ENCODE data around the gene AQP1. TPM values are rescaled to one million over a fixed set of nuclear protein-coding genes. Genes with fewer than 3 reads are reported as not detected.
A peak's percentile ranks its signal among the peaks of the same experiment; 100 is the strongest.

The AQP1 gene
- polyA plus RNA-seq, 3 donors = 201 to 251 (median 206) TPM

DNA sequence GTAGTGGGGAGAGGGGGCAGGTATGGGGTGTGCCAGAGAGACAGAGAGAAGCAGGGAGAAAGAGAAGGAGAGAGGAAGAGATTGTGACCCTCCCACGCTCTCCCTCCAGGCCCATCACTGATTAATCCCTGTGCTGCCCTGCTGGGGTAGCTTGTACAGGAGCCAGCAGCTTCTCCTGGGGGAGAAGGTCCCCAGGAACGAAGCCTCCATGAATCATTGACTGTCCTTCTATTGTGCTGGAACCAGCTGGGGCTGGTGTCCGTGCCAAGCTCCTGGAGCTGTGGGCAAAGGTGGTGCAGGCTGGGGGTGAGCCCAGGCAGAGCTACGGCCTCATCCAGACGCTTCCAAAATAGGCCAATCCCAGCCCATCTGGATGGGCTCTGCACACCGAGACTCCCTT is 20.9 kb downstream of the AQP1 start:
- no peak for DNase-seq

DNA sequence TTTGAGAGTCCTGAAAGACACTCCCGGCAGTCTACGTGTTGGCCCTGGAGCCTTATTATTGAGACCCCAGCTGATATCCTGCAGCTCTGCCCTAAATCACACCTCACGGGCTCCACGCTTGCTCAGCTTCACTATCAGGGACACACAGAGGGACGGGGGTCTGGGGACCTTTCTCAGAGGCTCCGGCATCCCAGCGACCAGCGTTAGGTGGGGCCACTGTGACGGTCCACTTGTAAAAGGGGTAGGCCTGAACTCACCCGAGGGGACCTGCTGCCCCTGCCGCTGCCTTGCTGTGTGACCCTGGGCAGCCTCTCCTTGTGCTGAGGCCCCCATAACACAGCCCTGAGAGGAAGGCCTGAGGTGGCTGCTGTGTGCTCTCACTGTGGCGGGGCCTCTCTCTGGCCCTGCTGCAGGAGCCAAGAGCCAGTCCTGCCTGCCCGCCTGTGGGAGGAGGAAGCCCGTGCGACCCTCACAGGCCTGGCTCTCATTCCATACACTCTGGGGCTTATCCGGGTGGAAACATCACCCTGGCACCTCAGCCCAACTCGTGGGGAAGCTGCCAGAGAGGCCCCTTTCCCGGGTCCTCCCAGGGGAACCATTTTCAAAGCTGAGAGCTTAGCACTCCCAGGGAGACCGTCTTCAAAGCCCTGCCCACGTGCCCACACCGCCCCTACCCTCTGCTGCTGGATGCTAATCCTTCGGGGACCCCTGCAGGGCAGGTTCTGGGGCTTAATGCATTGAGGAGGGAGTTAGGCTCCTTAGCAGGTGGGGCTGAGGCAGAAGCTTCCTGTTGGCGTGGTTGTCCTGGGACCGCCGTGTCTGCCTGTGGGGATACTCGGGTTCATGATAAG is 21.7 kb downstream of the AQP1 start:
- DNase-seq = no peak

DNA sequence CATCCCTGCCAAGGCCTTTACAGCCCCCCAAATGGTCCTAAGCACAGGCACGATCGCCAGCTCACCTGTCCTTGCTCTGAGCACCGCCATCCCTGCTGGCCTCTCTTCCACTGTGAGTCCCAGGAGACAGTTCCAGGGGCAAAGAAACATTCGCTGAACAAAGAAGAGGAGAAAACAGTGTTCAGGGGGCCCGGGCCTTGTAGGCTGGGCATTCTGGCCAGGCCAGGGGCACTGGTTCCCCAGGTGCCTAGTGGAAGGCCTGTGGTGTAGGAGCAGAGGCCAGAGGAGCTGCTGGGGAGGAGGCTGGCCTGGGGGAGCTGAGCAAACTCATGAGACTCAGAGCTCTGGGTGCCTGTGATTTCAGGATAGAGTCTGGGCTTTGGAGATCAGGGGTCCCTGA is 22.6 kb downstream of the AQP1 start:
- DNase-seq = no peak

DNA sequence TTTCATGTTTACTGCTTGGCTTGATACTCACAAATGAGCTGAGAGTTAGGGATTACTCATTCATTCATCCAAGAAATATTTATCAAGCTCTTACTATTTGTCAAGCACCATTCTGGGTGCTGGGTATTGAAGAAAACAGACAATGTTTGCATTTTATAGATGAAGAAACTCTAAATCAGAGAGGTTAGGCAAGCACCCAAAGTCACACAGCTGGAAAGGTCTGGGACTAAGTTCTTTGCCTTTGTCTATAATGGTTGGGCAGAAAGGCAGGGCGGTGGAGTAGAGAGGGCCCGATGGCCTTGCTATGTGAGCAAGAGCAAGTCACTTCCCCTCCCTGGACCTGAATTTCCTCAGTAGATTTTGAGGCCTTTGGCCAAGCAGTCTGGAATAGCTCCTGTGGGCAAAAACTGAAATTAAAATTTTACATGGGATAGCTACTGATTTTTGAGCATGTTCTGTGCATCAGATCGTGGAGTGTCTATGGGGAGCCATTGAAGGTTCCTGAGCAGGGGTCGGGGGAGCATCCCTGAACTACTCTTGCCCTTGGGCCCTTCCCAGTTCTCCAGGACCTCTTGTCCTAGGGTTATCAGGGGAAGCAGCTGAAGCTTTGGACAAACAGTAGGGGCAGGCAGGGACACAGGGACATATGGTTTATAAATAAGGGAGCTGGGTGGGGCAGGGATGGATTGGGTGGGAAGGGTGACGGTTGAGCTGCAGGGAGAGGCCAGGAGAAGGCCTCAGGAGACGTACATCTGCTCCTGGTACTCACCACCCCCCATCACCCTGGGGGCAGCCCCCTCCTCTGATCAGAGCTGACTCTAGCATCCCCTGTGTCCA is 23.3 kb downstream of the AQP1 start:
- no peak for DNase-seq

GRCh38 chr7:30935569-30935877 is 23.9 kb downstream of the AQP1 start:
- DNase-seq = no peak

DNA sequence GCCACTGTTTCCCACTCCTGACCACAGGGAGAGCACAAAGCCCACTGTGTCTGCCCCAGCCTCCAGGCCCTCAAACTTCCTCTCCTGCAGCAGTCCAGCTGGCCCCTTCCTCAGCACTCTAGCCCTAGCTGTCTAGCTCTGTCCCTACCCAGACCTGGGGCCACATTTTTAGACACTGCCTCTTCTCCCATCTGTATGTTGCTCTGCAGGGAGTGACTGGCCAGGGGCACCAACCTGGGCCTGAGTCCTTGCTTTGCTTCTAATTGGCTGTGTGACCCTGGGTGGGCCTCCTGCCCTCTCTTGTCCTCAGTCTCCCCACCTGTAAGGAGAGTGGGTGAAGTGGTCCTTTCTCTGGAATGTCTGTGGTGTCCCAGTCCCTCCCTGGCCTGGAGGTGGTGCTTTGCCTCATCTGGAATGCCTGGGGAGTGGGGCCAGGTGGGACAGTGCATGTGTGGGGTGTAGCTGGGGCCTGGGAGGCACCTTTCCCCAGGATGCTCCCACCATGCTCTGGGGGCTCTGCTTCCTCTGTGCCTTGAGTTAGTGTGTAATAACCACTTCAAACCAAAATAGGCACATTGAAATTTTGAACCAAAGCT is 25.1 kb downstream of the AQP1 start:
- no peak for DNase-seq

DNA sequence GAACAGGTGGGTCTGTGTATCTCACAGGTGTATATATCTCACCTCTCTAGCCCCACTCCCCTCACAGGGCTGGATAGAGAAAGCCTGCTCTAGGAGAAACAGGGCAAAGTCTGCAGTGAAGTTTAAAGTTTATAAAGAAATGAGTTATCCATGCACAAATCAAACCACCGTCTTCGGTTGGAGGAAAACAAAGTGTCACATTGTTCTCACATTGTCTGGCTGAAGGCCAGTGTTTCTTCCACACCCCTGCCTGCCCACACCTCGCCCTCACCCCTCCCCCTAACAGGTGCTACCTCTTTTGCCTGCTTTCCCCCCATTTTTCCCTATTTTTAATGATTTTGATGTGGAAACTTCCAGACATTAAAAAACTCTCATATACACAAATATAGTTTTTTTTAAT is 25.8 kb downstream of the AQP1 start:
- no peak for DNase-seq

DNA sequence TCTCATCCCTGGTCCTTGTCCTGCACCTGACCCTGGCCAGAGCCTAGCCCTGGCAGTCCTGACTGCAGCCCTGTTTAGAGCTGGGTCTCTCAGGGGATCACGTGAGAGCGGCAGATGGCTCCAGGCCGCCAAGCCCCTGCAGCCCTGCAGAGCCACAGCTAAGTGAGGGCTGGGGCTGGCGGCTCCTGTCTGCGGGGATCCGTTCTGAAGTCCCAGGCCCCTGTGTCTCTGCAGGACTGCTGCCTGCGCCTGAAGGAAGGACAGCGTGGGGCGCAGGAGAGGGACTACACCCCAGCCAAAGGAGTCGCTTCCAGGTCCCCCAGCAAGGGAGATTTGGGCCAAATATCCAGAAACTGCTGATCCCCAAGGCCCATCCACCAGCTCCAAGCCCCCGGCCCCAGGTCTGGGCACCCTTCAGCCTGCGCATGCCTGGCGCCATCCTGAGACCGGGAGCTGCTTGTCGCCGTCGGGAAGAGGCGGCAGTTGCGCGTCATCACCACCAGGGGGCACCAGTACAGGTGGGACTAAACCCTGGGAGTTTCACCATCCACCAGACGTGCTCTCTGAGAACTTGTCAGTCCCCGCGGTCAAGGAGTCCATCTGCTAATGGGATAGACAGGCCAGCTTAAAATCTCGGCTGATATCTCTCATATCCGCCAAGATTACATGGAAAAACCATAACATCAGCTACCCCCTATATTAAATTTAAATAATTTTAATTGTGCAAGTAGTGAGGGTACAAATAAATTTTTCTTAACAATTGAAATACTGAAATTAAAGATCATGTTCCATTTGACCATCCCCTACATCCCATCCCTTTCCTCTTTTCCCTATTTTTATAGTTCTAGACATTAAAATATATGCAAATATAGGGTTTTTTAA is 27.0 kb downstream of the AQP1 start:
- DNase-seq = peak; percentile 73

- no peak for DNase-seq
These were observed 30.1 kb downstream of the AQP1 start for GRCh38 chr7:30941582-30942323.

DNA sequence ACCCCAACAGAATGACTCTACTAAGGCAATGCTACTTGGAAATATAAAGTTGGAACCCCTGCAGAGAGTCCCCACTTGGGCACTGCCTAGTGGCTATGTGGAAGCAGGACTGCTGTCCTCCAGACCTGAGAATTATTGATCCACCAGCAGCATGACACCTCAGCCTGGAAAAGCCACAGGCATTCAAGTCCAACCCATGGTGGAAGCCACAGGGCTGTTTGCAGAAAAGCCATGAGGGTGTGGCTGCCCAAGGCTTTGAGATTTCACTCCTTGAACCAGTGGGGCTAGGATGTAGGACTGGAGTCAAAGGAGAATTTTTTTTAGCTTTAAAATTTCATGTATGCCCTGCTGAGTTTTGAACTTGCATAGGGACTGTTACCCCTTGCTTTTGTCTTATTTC is 38.5 kb downstream of the AQP1 start:
- no peak for DNase-seq

DNA sequence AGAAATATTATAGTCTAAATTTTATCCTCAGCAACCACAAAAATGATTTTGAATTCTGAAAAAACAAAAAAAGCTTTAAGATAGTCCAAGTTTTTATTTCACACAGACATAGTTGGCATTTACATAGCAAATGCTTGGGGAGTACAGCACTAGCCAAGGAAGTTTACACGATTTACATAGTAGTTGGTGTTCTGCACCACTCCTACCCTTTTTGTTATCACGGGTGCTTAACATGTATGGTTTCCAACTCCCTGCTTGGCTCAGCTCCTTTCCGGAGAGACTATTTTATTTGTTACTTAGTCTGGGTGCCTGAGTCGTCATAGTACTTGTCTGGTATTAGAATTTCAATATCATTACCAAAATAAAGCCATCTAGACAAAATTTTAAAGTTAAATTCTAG is 43.3 kb downstream of the AQP1 start:
- no peak for DNase-seq

GRCh38 chr7:30956704-30957103 is 45.1 kb downstream of the AQP1 start:
- no peak for DNase-seq

DNA sequence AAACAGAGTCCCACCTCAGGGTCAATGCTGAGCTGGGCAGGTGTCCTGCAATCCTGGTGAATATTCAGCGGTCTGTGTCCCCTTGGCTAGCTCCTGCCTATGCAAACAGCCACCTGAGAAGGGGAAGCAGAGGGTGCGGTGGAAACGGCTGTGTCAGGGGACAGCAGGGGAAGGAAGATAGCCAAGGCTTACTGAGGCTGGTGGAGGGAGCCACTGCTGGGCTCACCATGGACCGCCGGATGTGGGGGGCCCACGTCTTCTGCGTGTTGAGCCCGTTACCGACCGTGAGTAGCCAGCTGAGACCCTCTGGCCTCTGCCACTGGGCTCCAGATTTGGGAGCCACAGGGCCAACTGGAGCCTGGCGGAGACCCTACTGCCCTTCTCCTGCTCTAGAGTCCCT is 52.2 kb downstream of the AQP1 start, which contains the start of gene GHRHR:
TSS of gene GHRHR (plus strand) at position 112 of the 400 bp plus-strand sequence. CDS start at position 228, 116 bp downstream.
- DNase-seq = no peak

- DNase-seq = no peak
These were observed 53.7 kb downstream of the AQP1 start for GRCh38 chr7:30965372-30965771.

DNA sequence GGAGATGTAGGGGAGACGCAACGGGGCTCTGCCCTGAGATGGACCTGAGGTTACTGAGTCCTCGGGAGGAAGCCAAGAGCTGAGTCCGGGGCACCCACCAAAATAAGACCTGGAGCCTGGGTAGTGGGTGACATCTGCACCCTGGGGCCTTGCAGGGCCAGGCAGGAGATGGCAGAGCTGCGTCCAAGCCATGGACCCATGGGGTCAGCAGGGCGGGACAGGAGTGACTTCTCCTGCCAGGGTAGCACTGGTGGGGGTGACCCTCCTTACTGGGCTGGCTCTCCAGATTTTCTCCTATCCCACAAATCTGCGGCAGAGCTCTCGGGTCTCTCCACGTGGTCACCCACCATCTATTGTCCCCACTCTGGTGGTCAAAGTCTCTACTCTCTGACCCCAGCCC is 54.2 kb downstream of the AQP1 start:
- no peak for DNase-seq

DNA sequence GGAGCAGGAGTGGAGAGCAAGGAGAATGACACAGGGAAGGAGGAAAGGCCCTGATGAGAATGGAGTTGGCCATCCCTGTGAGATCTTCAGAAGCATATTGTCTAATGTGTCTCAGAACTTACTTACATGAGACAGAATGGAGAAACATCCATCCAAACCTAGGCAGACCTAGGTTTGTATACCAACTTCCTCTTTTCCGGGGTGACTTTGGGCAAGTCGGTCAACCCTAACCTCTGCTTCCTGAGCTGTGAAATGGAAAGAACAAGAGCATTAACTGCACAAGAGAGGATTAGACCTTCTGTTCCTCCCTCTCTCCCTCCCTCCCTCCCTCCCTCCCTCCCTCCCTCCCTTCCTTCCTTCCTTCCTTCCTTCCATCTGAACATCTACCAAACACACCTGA is 56.6 kb downstream of the AQP1 start:
- no peak for DNase-seq

- DNase-seq = no peak
These were observed 57.3 kb downstream of the AQP1 start for GRCh38 chr7:30968747-30969603.

DNA sequence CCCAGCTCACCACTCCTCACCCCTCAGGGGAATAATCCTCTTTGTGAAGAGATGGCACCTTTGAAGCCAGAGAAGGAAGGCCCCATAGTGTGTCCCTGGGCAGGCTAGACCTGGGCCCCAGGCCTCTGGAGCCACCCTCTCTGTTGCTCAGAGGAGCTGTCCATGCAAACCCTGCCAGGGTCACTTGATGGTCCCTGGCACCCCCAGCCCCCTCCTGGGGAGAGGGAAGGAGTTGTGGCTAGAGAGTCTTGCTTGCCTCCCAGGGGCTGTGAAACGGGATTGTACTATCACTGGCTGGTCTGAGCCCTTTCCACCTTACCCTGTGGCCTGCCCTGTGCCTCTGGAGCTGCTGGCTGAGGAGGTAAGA is 57.9 kb downstream of the AQP1 start:
- no peak for DNase-seq

- no peak for DNase-seq
These were observed 58.4 kb downstream of the AQP1 start for GRCh38 chr7:30970074-30970473.

DNA sequence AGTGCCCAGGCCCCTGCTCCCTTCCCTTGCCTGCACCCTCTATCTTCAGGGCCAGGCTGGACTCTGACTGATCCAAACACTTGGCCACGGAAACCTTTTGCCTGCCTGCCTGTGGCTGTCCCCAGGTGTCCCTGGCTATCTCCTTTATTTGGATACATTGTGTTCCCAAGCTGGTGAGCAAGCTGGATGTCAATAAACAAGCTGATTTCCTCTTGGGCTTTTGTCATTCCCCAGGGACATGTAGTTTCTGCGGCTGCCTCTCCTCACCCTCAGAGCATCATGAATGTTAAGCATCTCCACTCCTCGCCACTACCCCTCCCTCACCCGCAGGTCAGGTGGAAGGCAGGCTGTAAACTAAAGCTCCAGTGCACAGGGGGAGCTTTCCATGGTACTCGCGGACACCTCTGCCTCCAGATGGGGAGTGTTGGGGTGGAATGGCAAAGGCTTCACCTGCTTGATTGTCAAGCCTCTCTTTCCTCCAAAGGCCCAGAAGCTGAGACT is 59.0 kb downstream of the AQP1 start:
- DNase-seq = peak; percentile 15
